Erythroblast (primary cell): ENCODE measurements around the gene CDC14B.

ENCODE experiments used
- GATA1 ChIP-seq: IDR thresholded peaks from 2 replicates; pipeline ENCODE4 v1.6.1; 2011; ENCODE audit warnings: low read depth, mild to moderate bottlenecking, control low read depth, low read length, moderate library complexity
- POLR2A ChIP-seq: IDR thresholded peaks from 2 replicates; pipeline ENCODE4 v1.6.1; 2011; ENCODE audit warnings: mild to moderate bottlenecking, low read length

- TF ChIP-seq POLR2A (no peak), GATA1 (no peak)
These were observed 155.2 kb downstream of the CDC14B start for GRCh38 chr9:96464426-96464825.
